GM12864 (cell line): Measurements from ENCODE around the gene RALGPS1.
"Not testable (repeated sequence)": the region's sequence is repeated elsewhere in the genome, so short reads cannot be mapped to it uniquely, and the experiment has no call there.

Source experiments
- DNase-seq: peaks from one replicate; pipeline ENCODE4 v3.0.0-alpha.2; 2011; ENCODE audit warnings: low read depth
- H3K4me3 ChIP-seq: 2 replicates; pipeline ENCODE4 v1.5.1; 2011; ENCODE audit warnings: mild to moderate bottlenecking, low read depth, low read length, control low read depth
- TF ChIP-seq, protein P1 (sequence below): IDR thresholded peaks from 2 replicates; pipeline ENCODE4 v1.5.1; 2011; ENCODE audit warnings: low read depth, mild to moderate bottlenecking, moderate library complexity, low read length, control low read depth, inconsistent platforms; ENCODE audit errors: missing control alignments

Gene RALGPS1

DNA sequence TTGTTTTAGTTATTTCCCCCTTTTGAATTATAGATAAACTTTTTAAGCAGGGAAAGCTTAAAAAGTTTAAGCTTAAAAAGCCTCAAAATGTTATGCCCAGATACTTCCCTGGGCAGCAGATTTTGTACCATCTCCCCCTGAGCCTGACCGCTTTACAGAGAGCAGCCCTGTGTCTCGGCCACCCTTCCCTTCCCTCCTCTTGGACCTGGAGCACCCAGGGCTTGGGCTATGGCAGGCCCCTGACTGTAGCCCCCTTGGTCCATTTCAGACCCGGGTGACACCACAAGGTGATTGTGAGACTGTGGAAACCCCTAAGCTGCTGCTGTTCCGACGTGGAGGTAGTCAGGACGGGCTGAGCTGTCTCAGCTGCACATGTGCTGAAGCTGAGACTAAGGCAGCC is 97.7 kb downstream of the RALGPS1 start:
- DNase-seq = no peak
- TF ChIP-seq, protein P1, sequence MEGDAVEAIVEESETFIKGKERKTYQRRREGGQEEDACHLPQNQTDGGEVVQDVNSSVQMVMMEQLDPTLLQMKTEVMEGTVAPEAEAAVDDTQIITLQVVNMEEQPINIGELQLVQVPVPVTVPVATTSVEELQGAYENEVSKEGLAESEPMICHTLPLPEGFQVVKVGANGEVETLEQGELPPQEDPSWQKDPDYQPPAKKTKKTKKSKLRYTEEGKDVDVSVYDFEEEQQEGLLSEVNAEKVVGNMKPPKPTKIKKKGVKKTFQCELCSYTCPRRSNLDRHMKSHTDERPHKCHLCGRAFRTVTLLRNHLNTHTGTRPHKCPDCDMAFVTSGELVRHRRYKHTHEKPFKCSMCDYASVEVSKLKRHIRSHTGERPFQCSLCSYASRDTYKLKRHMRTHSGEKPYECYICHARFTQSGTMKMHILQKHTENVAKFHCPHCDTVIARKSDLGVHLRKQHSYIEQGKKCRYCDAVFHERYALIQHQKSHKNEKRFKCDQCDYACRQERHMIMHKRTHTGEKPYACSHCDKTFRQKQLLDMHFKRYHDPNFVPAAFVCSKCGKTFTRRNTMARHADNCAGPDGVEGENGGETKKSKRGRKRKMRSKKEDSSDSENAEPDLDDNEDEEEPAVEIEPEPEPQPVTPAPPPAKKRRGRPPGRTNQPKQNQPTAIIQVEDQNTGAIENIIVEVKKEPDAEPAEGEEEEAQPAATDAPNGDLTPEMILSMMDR = no peak

DNA sequence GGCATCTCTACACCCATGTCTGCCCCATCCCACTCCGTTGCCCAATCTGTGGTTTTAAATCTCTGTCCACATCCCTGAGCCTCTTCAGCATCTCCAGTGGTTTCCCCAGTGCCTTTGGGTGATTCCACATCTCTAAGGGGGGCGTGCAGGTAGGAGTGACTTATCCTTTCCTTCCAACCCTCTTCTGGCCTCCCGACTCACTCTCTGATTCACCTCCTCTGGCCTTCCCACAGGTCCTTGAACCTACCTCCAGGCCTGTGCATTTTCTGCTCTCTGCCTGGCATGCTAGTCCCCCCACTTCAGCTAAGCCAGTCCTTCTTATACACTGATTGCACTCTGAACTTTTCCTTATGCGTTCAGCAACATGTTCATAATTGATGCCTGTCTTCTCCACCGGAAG is 99.0 kb downstream of the RALGPS1 start:
- H3K4me3 ChIP-seq = no peak overlapping the region
- DNase-seq = no peak
- TF ChIP-seq, protein P1 = no peak

More for the DNA sequence above, 97.7 kb downstream of the RALGPS1 start:
- no peak overlapping the region for H3K4me3 ChIP-seq

DNA sequence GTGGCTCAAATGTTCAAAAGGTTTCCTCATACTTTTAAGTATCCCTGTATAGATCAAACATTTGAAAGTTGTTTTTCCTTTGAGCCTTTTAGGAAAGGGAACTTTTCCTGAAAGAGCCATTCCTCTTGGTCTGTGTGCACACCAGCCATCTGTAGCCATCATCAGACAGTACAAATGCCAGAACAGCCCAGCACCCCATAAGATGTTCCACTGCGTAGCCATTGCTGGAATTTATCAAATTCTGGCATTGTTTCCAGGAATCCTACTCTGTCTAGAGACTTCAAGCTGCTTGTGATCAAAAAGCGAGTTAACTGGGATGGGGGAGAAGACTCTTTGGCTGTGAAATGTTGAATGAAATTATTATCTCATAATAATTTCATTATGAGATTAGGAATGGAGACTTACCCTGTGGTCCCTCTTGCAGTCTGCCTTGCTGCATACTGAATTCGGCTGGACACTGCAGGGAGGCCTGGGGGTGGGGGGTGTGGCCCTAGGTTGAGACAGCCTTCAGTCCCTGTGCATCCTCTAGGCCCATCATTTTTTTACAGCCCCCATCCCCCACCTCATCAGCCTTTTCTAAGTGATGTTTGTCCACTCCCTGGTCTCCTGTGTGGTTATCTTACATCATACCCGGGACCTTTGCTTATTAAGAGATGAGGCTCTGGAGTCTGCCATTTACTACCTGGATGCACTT is 99.8 kb downstream of the RALGPS1 start:
- TF ChIP-seq, protein P1 = no peak
- no peak for DNase-seq
- no peak overlapping the region for H3K4me3 ChIP-seq

DNA sequence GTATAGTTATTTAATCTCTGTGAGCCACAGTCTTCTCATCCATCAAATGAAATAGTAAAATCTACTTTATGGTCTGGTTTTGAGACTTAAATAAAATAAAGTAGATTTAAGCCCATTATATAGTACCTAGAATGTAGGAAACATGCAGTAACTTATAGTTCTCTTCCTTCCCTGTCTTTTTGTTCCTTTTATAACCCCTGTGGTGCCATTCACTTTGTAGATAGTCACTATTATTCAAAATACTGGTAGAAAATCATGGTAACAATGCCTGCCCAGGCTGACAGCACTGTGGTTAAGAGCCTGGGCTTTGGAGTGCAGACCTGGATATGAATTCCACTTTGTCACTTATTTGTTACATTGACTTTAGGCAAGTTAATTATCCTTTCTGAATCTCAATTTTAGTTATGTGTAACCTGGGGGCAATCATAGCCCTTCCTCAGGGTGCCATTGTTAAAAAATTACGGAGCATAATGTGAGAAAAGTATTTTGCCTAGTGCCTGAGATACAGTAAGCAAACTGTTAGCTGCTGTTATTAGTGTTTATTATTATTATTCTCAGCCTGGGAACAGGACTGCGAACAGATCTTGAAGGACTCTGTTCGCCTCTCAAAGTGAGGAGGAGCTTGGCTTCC is 100.4 kb downstream of the RALGPS1 start:
- TF ChIP-seq, protein P1 = no peak
- no peak overlapping the region for H3K4me3 ChIP-seq
- DNase-seq = no peak

DNA sequence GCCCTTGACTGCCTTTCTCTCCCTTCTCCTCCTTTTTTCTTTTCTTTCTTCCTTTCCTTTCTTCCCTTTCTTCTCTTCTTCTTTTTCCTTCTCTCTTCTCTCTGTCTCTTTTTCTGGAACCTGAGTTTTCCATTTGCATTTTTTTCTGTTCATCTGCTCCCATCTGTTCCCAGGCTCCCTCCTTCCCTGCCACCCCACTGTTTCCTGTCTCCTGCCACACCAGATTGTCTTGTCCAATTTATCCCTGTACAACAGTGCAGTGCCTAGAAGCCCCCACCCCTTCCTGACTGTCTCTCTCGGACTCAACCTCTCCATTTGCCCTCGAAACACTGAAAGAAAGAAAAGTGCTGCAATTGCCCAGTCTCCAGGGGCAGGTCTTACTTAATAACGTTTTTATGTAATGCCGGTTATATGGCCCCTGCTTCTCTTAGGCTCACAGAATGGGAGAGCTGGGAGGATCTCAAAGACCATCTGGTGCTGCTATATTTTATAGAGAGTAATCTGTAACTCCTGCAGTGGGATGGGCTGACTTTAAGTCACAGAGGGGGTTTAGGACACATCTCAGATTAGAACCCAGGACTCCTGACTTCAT is 101.4 kb downstream of the RALGPS1 start:
- TF ChIP-seq, protein P1 = no peak
- no peak overlapping the region for H3K4me3 ChIP-seq
- DNase-seq = no peak

DNA sequence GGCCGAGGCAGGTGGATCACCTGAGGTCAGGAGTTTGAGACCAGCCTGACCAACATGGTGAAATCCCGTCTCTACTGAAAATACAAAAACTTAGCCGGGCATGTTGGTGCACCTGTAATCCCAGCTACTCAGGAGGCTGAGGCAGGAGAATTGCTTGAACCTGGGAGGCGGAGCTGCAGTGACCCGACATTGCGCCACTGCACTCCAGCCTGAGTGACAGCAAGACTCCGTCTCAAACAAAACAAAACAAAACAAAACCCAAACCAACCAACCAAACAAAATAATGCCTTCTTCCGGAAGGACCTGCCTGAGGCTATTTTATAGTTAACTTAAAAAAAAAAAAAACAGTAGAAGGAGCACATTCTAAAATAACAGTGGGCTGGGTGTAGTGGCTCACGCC is 103.4 kb downstream of the RALGPS1 start:
- not testable (repeated sequence) for H3K4me3 ChIP-seq, DNase-seq

DNA sequence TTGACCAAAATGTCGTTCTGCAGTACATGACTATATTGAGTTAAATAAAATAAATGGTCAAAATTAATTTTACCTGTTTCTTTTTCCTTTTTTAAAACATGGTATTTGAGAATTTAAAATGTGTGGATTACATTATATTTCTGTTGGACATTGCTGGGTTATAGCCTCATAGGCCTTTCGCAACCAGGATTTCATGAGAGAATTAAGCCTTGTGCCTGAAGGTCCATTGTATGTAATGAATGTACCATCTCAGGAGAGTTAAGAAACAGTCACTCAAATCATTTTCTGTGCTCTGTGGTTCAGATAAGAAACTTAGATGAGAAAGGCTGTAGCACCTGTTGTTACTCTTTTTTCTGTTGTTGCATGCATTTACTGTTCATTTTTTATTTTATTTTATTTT is 104.4 kb downstream of the RALGPS1 start:
- TF ChIP-seq, protein P1 = no peak
- DNase-seq = no peak
- H3K4me3 ChIP-seq = no peak overlapping the region
